K562 (cell line): ENCODE results near the gene EPYC. TPM values are rescaled to one million over a fixed set of nuclear protein-coding genes. Genes with fewer than 3 reads are reported as not detected.

Experiments used
- ERF ChIP-seq: fragments of 450-650 bp; formaldehyde crosslinking; IDR thresholded peaks from 2 replicates; pipeline ENCODE4 v1.4.0; 2020; ENCODE audit warnings: mild to moderate bottlenecking, mixed read lengths
- ESRRB ChIP-seq: fragments of 250-450 bp; sonication (Bioruptor Pico); IDR thresholded peaks from 2 replicates; pipeline ENCODE4 v1.5.0; 2020; ENCODE audit warnings: mild to moderate bottlenecking, moderate library complexity, borderline replicate concordance
- RCOR1 ChIP-seq, 2 experiments: IDR thresholded peaks; 2 replicates each; pipeline ENCODE4 v1.6.1; 2012; ENCODE audit warnings: low read depth in 2 of 2, low read length in 2 of 2, borderline replicate concordance in 1 of 2, improper control_type of control experiment in 1 of 2
- polyA plus RNA-seq, 8 experiments: library from polyadenylated mRNA; depleted of rRNA in 4 of 8; stranded (reverse) in 5 of 8; unstranded in 3 of 8; fragments of >200 nt; fragmentation: Nextera tagmentation in 2 of 8; fragmentation: Illumina TruSeq in 1 of 8; extraction: Ambion mirVana in 2 of 8; extraction: Trizol in 1 of 8; gene quantifications; 2 replicates each; pipeline versions ENCODE4 v1.2.1 to v1.2.3, GENCODE V29; 2011 to 2014; ENCODE audit warnings: inconsistent platforms in 1 of 8, missing spikeins in 1 of 8
- total RNA-seq, 7 experiments: library from RNA; depleted of rRNA in 6 of 7; stranded (reverse); fragments of >200 nt in 6 of 7; fragmentation: Illumina TruSeq in 2 of 7; extraction: Trizol in 2 of 7; gene quantifications; 2 replicates each; pipeline versions ENCODE4 v1.2.1 to v1.2.3, GENCODE V29; 2011 to 2021; ENCODE audit warnings: low replicate concordance in 1 of 7
- TF ChIP-seq, protein P1 (sequence below), 2 experiments: fragments of 250-450 bp in 1 of 2; fragments of 450-650 bp in 1 of 2; sonication (Bioruptor Pico) in 1 of 2; IDR thresholded peaks; 2 replicates each; pipeline versions ENCODE4 v1.6.1 to v1.8.0; 2016 to 2021; ENCODE audit warnings: mild to moderate bottlenecking in 2 of 2, moderate library complexity in 2 of 2, missing compliant biosample characterization in 1 of 2, missing genetic modification characterization in 1 of 2
- TF ChIP-seq, protein P2 (sequence below): fragments of 450-650 bp; formaldehyde crosslinking; IDR thresholded peaks from 2 replicates; pipeline ENCODE4 v1.4.0; 2022; ENCODE audit warnings: missing genetic modification characterization
- TF ChIP-seq, protein P3 (sequence below): fragments of 250-450 bp; sonication (Bioruptor Pico); IDR thresholded peaks from 2 replicates; pipeline ENCODE4 v1.9.0; 2021; ENCODE audit warnings: mild to moderate bottlenecking, inconsistent platforms

EPYC gene
- total and polyA plus RNA-seq, 9 of the 15 experiments (the other 6 are each of a cell fraction or from before 2014, with no cell fraction given), result not detected

DNA sequence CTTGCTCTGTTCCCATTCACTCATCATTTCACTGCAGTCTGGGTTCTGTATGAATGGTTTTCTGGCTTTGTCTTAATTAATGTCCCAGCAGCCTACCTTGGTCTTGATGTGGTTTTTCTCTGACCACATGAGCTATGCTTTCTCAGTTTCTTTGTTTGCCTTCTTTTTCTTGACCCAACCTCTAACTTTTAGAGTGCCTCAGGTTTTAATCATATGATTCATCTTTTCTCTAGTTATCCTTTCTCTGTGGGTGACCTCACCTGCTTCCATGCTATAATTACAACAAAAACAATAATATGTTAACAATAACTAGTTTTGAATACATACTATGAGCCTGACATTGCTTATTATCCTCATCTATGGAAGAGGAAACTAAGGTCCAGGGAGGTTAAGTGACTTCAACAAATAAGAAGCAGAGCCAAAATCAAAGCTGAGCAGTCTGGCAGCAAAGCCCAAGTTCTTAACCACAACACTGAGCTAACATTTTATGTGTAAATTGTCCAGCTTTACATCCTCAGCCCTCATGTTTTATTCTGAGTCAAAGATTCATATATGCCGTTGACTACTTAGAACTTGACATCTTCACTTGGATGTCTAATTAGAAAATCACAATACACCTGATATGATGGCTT lies 4.7 kb upstream of the EPYC start (continued):
- TF ChIP-seq, protein P1, sequence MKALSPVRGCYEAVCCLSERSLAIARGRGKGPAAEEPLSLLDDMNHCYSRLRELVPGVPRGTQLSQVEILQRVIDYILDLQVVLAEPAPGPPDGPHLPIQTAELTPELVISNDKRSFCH (CRISPR knock-in tag; IDR thresholded peaks at IDR 0.05), result no peak
- TF ChIP-seq, protein P1 (tag; IDR thresholded peaks at IDR 0.05), result no peak
- TF ChIP-seq, protein P2, sequence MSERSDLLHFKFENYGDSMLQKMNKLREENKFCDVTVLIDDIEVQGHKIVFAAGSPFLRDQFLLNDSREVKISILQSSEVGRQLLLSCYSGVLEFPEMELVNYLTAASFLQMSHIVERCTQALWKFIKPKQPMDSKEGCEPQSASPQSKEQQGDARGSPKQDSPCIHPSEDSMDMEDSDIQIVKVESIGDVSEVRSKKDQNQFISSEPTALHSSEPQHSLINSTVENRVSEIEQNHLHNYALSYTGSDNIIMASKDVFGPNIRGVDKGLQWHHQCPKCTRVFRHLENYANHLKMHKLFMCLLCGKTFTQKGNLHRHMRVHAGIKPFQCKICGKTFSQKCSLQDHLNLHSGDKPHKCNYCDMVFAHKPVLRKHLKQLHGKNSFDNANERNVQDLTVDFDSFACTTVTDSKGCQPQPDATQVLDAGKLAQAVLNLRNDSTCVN (CRISPR knock-in tag), result no peak
- TF ChIP-seq, protein P3, sequence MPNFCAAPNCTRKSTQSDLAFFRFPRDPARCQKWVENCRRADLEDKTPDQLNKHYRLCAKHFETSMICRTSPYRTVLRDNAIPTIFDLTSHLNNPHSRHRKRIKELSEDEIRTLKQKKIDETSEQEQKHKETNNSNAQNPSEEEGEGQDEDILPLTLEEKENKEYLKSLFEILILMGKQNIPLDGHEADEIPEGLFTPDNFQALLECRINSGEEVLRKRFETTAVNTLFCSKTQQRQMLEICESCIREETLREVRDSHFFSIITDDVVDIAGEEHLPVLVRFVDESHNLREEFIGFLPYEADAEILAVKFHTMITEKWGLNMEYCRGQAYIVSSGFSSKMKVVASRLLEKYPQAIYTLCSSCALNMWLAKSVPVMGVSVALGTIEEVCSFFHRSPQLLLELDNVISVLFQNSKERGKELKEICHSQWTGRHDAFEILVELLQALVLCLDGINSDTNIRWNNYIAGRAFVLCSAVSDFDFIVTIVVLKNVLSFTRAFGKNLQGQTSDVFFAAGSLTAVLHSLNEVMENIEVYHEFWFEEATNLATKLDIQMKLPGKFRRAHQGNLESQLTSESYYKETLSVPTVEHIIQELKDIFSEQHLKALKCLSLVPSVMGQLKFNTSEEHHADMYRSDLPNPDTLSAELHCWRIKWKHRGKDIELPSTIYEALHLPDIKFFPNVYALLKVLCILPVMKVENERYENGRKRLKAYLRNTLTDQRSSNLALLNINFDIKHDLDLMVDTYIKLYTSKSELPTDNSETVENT (CRISPR knock-in tag), result no peak
- TF ChIP-seq ESRRB (CRISPR knock-in tag) (no peak), ERF (CRISPR knock-in tag) (no peak), RCOR1 (IDR thresholded peaks at IDR 0.05; ENCODE audit: borderline replicate concordance in 1 of 2, low read depth in 2 of 2, low read length in 2 of 2) (no peak)
